Neuronal stem cell (in vitro differentiated cells): ENCODE data around the gene ZSCAN21.

ENCODE experiments used
- DNase-seq: peaks from one replicate; pipeline ENCODE4 v3.0.0-alpha.2; 2013; ENCODE audit warnings: low spot score
- H2AFZ ChIP-seq: one replicate; pipeline ENCODE4 v1.6.1; 2013; ENCODE audit warnings: mild to moderate bottlenecking, low read length, inconsistent platforms
- H2AK5ac ChIP-seq: 2 replicates; pipeline ENCODE4 v1.6.1; 2013; ENCODE audit warnings: low read depth, mild to moderate bottlenecking, inconsistent platforms, low read length, moderate library complexity, mixed read lengths
- H2BK120ac ChIP-seq: 2 replicates; pipeline ENCODE4 v1.6.1; 2013; ENCODE audit warnings: low read depth, mild to moderate bottlenecking, inconsistent platforms, low read length, moderate library complexity, mixed read lengths
- H2BK12ac ChIP-seq: one replicate; pipeline ENCODE4 v1.6.1; 2013; ENCODE audit warnings: low read length, inconsistent platforms
- H2BK15ac ChIP-seq: 2 replicates; pipeline ENCODE4 v1.6.1; 2013; ENCODE audit warnings: mild to moderate bottlenecking, low read length, inconsistent platforms, mixed read lengths
- H2BK5ac ChIP-seq: one replicate; pipeline ENCODE4 v1.6.1; 2013; ENCODE audit warnings: inconsistent platforms, mild to moderate bottlenecking, low read length, moderate library complexity
- H3K14ac ChIP-seq: one replicate; pipeline ENCODE4 v1.6.1; 2013; ENCODE audit warnings: low read length, inconsistent platforms
- H3K18ac ChIP-seq: 2 replicates; pipeline ENCODE4 v1.6.1; 2013; ENCODE audit warnings: low read length, inconsistent platforms
- H3K23ac ChIP-seq: 2 replicates; pipeline ENCODE4 v1.6.1; 2013; ENCODE audit warnings: low read depth, mild to moderate bottlenecking, mixed read lengths, low read length, inconsistent platforms; ENCODE audit not compliant: poor library complexity
- H3K27ac ChIP-seq: replicated peaks from 3 replicates; pipeline ENCODE4 v1.5.1; 2013; ENCODE audit warnings: low read length, inconsistent platforms
- H3K27me3 ChIP-seq, 3 experiments: 2 replicates each; pipeline ENCODE4 v1.6.1; 2013; ENCODE audit warnings: low read length in 3 of 3, mild to moderate bottlenecking in 2 of 3, inconsistent platforms in 1 of 3, low read depth in 1 of 3, mixed read lengths in 1 of 3, moderate library complexity in 1 of 3; ENCODE audit not compliant: control insufficient read depth in 3 of 3, insufficient read depth in 3 of 3
- H3K36me3 ChIP-seq, 2 donors: replicated peaks in 1 of 2; 2 replicates each; pipeline ENCODE4 v1.6.1; 2013; ENCODE audit warnings: low read length in 2 of 2; ENCODE audit not compliant: control insufficient read depth in 2 of 2, insufficient read depth in 2 of 2
- H3K4ac ChIP-seq: 2 replicates; pipeline ENCODE4 v1.6.1; 2013; ENCODE audit warnings: inconsistent platforms, mild to moderate bottlenecking, low read length, moderate library complexity
- H3K4me1 ChIP-seq, 2 donors: 1 replicate in 1 of 2; 2 replicates in 1 of 2; pipeline ENCODE4 v1.6.1; 2013; ENCODE audit warnings: low read length in 2 of 2, low read depth in 1 of 2; ENCODE audit not compliant: control insufficient read depth in 2 of 2, insufficient read depth in 1 of 2
- H3K4me2 ChIP-seq: one replicate; pipeline ENCODE4 v1.6.1; 2013; ENCODE audit warnings: mild to moderate bottlenecking, low read length, inconsistent platforms; ENCODE audit not compliant: insufficient read depth, poor library complexity, severe bottlenecking
- H3K4me3 ChIP-seq, 2 donors: 2 replicates each; pipeline ENCODE4 v1.5.1; 2013; ENCODE audit warnings: low read length in 2 of 2, mild to moderate bottlenecking in 2 of 2, inconsistent platforms in 1 of 2, moderate library complexity in 1 of 2
- H3K79me1 ChIP-seq: one replicate; pipeline ENCODE4 v1.6.1; 2013; ENCODE audit warnings: low read depth, mild to moderate bottlenecking, inconsistent platforms, low read length, moderate library complexity
- H3K9ac ChIP-seq: one replicate; pipeline ENCODE4 v1.6.1; 2013; ENCODE audit warnings: mild to moderate bottlenecking, low read depth, low read length, inconsistent platforms; ENCODE audit not compliant: poor library complexity
- H3K9me3 ChIP-seq, 2 donors: replicated peaks in 1 of 2; 2 replicates each; pipeline versions ENCODE3 to v1.6.1; 2013; ENCODE audit warnings: low read length in 2 of 2, mild to moderate bottlenecking in 2 of 2, inconsistent platforms in 1 of 2, low read depth in 1 of 2, mixed read lengths in 1 of 2, moderate library complexity in 1 of 2; ENCODE audit not compliant: control insufficient read depth in 2 of 2, insufficient read depth in 1 of 2
- H4K8ac ChIP-seq: one replicate; pipeline ENCODE4 v1.6.1; 2013; ENCODE audit warnings: low read depth, mild to moderate bottlenecking, inconsistent platforms, low read length, moderate library complexity
- H4K91ac ChIP-seq: one replicate; pipeline ENCODE4 v1.6.1; 2013; ENCODE audit warnings: low read length, low read depth, mild to moderate bottlenecking, inconsistent platforms; ENCODE audit not compliant: poor library complexity
- WGBS, 2 donors: extraction: QIAGEN DNeasy Blood & Tissue Kit; methylation state at CpG; one replicate each; pipeline ENCODE4 v1.1.7; 2013; ENCODE audit warnings: missing lambda C conversion rate in 2 of 2, mixed read lengths in 1 of 2; ENCODE audit not compliant: insufficient read length in 2 of 2, insufficient replicate concordance in 1 of 2; ENCODE audit errors: extremely low coverage in 2 of 2; 5-methylcytosine and 5-hydroxymethylcytosine counted together

ZSCAN21 gene

DNA sequence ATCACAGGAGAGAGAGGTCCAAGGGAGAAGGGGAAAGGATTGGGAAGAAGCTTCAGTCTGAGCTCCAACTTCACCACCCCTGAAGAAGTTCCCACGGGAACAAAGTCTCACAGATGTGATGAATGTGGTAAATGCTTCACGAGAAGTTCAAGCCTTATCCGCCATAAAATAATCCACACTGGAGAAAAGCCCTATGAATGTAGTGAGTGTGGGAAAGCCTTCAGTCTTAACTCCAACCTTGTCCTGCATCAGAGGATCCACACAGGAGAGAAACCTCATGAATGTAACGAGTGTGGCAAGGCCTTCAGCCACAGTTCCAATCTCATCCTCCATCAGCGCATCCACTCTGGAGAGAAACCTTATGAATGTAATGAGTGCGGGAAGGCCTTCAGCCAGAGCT lies 16.0 kb upstream of the ZSCAN21 start:
- H3K4me3 ChIP-seq: no peak overlapping the region
- no peak overlapping the region for H2AK5ac ChIP-seq
- no CpG with 5 or more reads among the region's 6 CpGs for WGBS, 2 donors
- no peak overlapping the region for H3K4me2 ChIP-seq
- H3K14ac ChIP-seq: no peak overlapping the region
- no peak for DNase-seq
- H3K27ac ChIP-seq: no peak overlapping the region
- H3K18ac ChIP-seq: no peak overlapping the region
- no peak overlapping the region for H2BK120ac ChIP-seq
- no peaks in the 10 kb centered on the region for H3K4me1 ChIP-seq
- no peak overlapping the region for H3K23ac ChIP-seq
- no peak overlapping the region for H2AFZ ChIP-seq
- no peaks in the 10 kb centered on the region for H3K27me3 ChIP-seq
- peaks cover 0 to 1% of the 10 kb centered on the region in 2 donors for H3K9me3 ChIP-seq
- no peak overlapping the region for H4K8ac ChIP-seq
- H2BK12ac ChIP-seq: no peak overlapping the region
- no peak overlapping the region for H3K9ac ChIP-seq
- H4K91ac ChIP-seq: no peak overlapping the region
- H3K36me3 ChIP-seq: peaks cover 51 to 94% of the 10 kb centered on the region in 2 donors
- no peaks in the 10 kb centered on the region for H3K79me1 ChIP-seq
- H2BK5ac ChIP-seq: no peak overlapping the region
- no peak overlapping the region for H3K4ac ChIP-seq
- H2BK15ac ChIP-seq: no peak overlapping the region

DNA sequence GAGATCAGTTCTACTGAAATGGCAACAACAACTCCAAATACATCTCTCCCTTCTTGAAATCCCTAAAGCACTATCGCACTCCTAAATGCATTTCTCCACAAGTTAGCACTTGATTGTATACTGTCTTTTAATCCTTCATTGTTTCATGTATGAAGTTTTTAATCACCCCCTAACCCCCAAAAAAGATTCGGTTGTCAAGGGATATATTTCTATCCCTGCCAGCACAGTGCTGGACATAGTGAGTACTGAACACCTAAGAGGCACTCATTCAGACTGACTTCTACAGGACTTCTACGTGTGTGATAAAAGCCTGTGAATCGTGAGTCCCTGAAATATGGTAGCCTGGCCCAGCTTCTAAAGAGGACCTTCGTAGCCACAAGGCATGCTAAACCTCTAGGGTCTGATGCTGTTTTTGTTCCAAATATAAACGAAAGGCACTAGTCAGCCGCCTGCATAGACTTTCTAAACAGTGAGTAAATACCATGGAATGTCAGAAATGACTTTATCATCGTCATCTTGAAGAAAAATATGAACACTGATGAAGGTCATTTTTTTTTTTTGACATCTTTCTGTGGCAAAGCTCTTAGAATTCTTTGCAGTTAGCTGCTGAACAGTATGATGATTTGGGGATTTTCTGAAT lies 14.6 kb upstream of the ZSCAN21 start:
- Histone ChIP-seq H3K27me3 (no peaks in the 10 kb centered on the region), H2BK12ac (no peak overlapping the region), H3K4me2 (no peak overlapping the region), H3K9me3 (peaks cover 0 to 1% of the 10 kb centered on the region in 2 donors), H3K4ac (no peak overlapping the region), H2BK5ac (no peak overlapping the region), H2AFZ (no peak overlapping the region), H4K91ac (no peak overlapping the region), H3K9ac (no peak overlapping the region), H2AK5ac (no peak overlapping the region), H4K8ac (no peak overlapping the region), H3K36me3 (peaks cover 48 to 87% of the 10 kb centered on the region in 2 donors), H3K27ac (no peak overlapping the region), H3K79me1 (no peaks in the 10 kb centered on the region), H3K4me3 (no peak overlapping the region), H3K4me1 (no peaks in the 10 kb centered on the region), H3K23ac (no peak overlapping the region), H3K14ac (no peak overlapping the region), H2BK120ac (no peak overlapping the region), H3K18ac (no peak overlapping the region), H2BK15ac (no peak overlapping the region)
- no CpG with 5 or more reads among the region's 8 CpGs for WGBS, 2 donors
- no peak for DNase-seq

DNA sequence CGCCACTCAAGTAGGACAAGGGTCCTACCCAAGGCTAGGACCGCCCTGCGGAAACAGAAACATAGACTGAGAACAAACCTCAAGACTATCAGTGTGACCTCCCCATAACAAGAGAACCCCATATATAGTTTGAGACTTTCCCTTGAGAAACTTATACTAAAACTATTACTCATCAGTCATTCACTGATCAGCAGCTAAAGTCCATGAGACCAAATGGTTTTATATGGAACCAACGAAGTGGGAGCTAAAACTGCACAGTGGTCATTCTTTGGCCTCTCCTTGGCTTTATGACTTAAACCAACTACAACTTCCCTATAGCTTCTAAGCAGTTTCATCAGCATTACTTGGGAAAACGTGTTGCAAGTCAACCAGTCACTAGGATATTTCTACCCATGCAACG lies 13.7 kb upstream of the ZSCAN21 start:
- Histone ChIP-seq H3K4ac (no peak overlapping the region), H3K4me2 (no peak overlapping the region), H3K4me1 (no peaks in the 10 kb centered on the region)

DNA sequence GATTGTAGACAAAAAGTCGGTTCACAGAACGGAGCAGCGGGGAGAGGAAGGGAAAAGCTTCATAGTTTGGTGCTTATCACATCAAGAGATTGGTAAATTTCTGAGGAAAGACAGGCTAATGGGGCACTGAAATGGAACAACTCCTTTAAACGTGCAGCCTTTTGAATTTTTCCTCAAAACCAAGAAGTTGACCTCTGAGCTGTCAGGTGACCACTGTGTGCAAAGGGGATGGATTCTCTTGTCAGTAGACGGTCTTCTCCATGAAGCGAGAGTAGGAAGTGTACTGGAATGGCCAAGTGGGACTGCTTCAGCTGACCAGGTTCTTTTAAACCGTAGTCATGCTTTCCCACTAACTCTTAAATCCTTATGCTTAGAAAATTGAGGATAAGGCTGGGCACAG lies 11.2 kb upstream of the ZSCAN21 start:
- WGBS, 2 donors: no CpG with 5 or more reads among the region's 7 CpGs
- Histone ChIP-seq H2BK12ac (no peak overlapping the region), H3K18ac (no peak overlapping the region), H2BK120ac (no peak overlapping the region), H2BK15ac (no peak overlapping the region), H3K27me3 (no peaks in the 10 kb centered on the region), H2BK5ac (no peak overlapping the region), H3K9ac (no peak overlapping the region), H2AFZ (no peak overlapping the region), H3K14ac (no peak overlapping the region), H4K91ac (no peak overlapping the region), H4K8ac (no peak overlapping the region), H3K4me3 (no peak overlapping the region), H3K4ac (no peak overlapping the region), H2AK5ac (no peak overlapping the region), H3K4me2 (no peak overlapping the region), H3K4me1 (no peaks in the 10 kb centered on the region), H3K9me3 (no peaks in the 10 kb centered on the region), H3K79me1 (peaks cover 2% of the 10 kb centered on the region), H3K27ac (no peak overlapping the region), H3K23ac (no peak overlapping the region), H3K36me3 (peaks cover 30 to 68% of the 10 kb centered on the region in 2 donors)
- DNase-seq: no peak

More for the DNA sequence above, 13.7 kb upstream of the ZSCAN21 start:
- Histone ChIP-seq H4K91ac (no peak overlapping the region), H2AK5ac (no peak overlapping the region), H2AFZ (no peak overlapping the region), H3K79me1 (no peaks in the 10 kb centered on the region), H2BK5ac (no peak overlapping the region), H3K36me3 (peaks cover 39 to 79% of the 10 kb centered on the region in 2 donors), H3K27me3 (no peaks in the 10 kb centered on the region), H3K14ac (no peak overlapping the region), H3K9me3 (peaks cover 0 to under 1% of the 10 kb centered on the region in 2 donors), H2BK120ac (no peak overlapping the region), H2BK15ac (no peak overlapping the region), H3K23ac (no peak overlapping the region), H3K9ac (no peak overlapping the region), H2BK12ac (no peak overlapping the region), H4K8ac (no peak overlapping the region), H3K4me3 (no peak overlapping the region), H3K27ac (no peak overlapping the region), H3K18ac (no peak overlapping the region)
- no CpG with 5 or more reads among the region's 6 CpGs for WGBS, 2 donors
- no peak for DNase-seq
